CD4-positive, alpha-beta T cell treated with Interferon gamma for 1 hour (primary cell): ENCODE data around the gene OTOG.

Experiments
- DNase-seq: peaks from one replicate; pipeline ENCODE4 v3.0.0-alpha.2; 2020

The OTOG gene

DNA sequence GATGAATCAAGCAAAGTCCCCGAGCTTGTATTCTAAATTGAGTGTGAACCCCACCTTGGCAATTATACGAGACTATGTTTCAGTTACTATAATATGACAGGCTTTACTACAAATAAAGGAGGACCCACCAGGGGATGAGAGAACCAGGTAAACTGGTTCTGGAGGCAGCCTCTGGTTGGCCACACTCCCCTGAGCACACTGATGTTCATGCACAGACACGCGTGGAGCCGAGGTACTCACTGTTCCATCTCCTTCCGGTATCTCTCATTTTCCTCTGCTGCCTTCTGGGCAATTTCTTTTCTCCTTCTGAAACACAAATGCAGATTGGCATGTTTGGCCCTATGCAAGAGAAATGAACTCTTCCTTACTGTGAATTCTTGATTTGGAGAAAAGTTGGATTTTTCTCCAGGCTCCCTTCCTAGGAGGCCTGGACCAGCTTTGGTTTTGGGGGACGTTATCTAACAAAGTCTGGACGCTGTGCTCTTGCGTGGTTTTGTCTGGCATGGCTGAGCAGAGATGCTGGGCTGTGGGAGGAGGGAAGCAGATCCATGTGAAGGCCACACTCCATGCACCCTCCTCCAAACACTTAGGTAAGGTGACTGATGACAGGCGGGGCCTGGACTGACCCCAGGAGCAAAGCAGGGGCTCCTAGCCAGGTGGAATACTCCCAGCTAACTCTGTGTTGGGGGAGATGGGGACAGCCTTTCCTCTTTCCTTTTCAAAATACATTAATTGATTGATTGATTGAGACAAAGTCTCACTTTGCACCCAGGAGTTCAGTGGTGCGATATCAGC is 25.8 kb upstream of the OTOG start:
- DNase-seq = no peak

DNA sequence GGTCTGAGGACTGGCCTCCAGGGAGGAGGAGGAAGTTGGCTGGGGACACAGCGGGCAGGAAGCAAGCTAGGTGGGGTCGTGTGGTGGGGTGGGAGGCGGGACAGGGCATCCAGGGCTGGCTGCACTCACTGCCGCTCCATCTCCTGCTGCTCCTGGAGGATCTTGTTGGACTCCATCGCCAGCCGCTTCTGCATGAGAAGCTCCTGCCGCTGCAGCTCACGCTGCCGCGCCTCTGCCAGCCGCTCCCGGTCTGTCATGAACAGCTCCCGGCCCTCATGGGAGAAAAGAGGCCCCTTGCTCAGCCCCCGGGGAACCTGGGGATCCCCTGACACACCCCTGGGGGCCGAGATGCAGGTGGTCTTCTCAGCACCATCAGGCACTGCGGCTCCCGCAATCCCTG is 24.4 kb upstream of the OTOG start:
- DNase-seq = no peak

DNA sequence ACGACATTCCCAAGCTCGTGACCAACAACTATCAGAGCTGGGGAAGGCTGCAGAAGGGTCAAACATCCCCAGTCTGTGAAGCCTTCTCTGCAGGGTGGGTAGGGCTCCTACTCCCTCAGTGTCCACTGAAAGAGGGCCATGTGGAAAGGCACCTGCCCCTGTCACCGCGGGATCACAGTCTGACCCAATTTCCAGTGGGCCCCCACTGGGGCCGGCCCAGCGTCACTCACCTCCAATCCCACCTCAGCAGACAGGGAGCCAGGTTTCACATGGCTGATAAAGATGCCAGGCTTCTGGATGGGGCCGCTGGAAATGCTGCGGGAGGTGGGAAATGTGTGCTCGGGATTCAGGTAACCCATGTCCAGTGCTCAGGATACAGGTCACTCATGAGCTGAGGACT is 22.8 kb upstream of the OTOG start:
- DNase-seq = no peak

DNA sequence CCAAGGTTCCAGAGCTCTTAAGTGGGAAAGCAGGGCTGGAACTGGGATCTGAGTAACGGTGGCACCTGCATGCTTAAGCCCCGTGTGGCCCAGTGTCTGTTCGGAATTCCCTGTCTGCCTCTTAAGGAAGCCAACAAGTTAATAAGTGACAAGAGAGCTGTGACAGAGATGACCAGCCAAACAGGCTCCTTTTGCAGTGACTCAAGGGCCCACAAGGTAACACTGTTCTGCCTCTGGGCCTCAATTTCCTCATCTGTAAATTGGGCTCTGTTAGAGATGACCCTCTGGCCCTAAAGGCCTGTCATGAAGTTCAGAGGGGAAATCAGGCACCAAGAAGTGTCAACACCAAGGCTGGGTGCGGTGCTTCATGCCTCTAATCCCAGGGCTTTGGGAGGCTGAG is 21.5 kb upstream of the OTOG start:
- DNase-seq = no peak

DNA sequence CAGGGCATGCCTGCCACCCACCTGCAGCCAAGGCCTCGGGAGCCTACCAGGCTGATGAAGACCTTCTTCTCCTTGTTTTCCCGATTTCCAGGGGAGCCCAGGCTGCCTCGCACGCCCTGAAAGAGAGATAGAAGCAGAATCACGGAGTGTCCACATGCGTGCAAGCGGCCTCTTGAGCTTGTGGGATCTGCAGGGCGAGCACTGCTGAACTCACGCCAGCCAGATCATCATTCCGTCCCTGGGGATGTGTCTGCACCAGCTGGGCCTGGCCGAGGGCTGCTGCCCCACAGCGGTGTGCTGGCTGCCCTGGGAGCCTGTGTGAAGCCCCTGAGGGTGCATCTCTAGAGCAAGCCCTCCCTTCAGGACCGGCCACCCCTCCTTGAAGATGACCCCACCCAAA is 20.7 kb upstream of the OTOG start:
- no peak for DNase-seq

DNA sequence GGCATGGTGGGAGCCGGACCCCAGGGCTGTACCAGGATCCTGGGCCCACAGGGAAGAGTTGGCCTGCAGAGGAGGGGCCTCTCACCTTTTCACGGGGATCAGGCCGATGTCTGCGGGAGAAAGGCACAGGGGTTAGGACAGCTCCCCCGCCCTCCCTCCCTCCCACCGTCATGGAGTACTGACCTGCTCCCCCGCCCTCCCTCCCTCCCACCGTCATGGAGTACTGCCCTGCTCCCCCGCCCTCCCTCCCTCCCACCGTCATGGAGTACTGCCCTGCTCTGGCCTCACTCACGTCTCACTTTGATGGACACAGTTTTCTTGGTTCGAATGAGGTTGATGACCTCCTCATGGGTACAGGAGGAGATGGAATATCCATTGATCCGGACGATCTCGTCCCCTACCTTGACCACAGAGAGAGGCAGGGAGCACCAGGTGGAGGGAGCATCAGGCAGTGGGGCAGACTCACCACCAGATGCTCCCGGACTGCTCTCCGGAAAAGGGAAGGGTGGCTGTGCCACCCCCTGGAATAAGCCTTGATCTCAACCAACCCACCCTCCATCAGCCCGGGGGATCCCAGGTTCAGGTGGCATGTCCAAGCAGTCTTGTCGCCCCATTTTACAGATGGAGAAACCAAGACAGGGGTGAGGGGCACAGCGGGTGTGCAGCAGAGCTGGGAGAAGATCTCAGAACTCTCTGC is 20.0 kb upstream of the OTOG start:
- no peak for DNase-seq

DNA sequence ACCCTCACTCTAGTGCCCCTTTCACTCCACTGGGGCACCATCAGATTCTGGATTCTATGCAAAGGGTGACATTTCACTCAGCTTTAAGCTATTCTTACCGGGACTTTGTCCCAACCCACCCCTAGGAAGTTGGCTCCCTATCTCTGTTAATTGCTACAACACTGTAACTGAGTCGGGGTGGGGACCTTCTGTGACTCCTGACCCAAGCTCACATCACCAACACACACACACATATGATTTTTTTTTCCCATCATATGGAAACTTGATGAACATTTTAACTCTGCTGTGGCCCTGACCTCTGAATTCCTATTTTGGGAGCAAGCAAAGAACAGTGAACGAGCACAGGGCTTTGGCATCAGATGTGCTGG is 19.4 kb upstream of the OTOG start:
- no peak for DNase-seq

DNA sequence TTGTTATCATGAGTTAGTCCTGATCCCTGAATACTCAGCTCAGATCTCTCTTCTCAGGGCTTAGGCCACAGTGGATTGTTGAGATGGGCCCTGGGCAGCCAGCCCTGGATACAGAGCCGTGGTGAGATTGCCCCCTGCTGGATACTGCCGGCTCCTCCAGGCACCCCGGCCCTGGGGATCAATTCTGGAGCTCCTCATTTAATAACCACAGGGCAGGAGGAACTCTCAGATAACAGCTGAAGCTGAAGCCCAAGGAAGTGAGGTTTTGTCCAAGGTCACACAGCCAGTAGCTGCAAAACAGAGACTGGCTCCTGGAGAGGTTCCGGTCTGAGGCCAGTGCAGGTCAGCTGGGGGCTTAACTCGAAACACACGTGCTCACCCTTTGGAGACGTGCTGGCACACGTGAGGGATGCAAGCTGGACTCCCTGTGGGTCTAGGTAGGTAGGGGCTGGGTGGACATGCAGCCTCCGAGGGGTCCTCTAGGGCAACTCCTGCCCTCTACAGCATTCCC is 18.8 kb upstream of the OTOG start:
- DNase-seq = peak; percentile 13

DNA sequence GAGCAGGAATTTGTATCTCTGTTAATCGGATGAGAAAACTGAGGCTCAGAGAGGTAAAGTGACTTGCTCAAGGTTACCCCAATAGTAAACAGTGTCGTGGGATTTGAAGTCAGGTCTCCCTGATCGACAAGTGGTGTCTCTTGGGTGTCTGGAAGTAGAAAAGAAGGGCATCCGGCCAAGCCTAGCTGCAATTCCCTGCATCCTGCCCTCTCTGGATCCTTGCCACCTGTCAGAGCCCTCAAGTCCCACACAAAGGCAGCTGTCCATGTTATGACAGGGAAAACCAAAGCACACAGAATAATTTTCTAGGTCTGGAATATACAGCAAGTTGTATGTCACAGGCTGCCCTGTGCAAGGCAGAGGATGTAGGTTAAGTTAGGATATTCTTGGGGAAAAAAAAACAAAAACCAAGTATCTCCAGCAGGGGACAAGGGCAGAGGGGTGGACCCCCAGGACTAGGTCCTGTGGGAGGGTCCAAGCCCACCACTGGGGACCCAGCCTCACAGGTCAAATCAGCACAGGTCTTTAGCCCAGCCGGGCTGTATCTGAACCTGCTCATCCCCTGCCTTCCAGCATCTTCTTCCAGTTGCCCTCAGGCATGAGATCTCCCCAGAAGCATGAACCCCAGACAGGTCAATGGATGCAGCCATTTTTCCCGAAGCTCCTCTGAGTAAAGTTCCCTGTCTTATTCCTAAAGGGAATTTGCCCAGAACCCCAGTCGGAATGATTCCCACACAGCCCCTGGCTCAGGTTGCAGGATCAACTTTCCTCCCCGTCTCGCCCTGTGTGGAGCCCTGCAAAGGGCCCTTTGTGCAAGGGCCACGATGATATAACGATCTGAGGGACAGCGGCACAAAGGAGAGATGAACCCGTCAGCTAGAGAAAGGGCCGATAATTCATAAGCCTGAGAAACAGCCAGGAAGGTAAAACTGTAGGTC is 17.9 kb upstream of the OTOG start:
- DNase-seq = no peak

DNA sequence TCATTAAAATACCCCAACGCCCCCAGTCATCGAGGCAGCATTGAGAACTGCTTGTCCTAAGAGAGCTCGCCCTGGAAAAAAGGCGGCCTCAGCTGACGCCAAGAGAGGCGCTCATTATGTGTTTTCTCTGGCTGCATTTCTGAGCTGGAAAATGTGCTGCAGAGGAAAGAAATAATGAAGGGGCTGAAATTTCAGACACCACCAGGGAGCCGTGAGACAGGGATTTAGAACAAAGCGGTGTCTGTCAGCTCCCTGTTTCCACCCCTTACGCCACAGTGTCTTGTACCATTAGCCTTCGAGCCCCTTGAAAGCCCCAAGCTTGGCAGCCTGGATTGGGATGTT is 17.2 kb upstream of the OTOG start:
- no peak for DNase-seq

DNA sequence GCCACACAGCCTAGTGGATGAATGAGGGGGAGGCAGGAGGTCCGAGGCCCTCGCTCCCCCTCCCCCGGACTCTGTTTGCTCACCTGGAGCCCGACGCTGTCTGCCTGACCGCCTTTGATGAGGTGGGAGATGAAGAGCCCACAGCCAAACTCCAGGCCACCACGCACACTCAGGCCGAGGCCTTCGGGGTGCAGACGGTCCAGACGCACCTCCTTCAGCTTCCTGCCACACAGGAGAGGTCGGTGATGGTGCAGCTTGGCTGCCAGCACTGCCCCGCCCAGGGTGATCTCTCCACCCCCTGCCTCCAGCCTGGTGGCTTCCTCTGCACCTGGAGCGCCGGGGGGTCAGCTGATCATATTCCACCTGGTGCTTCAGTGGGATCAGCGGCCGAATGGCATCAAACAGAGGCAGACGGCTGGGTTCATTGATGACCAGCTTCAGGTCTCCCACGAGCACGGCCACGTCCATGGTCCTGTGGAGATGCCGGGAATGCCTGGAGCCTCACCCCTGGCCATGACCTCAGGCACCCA is 15.9 kb upstream of the OTOG start:
- no peak for DNase-seq

DNA sequence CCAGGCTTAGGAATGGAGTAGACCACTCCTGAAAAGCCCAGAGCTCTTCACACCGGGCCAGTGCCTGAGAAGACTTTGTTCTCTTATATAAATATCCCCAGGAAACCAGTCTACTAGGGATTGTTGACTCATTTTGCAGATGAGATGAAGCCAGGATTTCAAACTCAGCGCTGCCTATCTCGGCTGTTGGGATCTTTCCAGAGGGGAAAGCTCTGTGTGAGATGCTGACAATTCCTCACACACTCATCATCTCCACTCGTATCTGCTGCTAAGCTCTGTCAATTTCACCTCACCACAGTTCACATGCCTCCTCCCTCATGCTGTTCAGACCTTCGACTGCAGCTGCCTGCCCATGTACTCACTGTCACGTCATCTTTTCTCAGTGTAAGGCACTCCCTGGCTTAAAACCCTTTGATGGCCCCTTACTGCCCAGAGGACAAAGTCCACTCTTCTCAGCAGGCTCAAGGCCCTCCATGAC is 15.4 kb upstream of the OTOG start:
- DNase-seq = no peak

DNA sequence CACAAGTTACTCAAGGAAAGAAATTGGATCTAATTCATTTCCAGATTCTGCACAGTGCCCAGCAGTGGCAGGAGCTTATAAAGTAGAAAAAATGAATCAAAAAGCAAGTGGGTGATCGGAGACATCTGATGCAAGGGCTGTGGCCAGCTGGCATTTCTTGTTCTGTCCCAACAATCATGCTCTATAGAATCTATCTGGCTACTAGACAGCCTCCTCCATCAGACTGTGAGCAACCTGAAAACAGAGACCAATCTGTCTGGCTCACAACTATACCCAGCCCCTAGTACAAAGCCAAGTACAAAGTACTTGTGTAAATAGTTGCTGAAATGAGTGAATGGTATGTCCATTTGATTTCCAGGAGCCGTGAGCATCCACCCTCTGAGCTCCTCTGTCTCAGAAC is 14.3 kb upstream of the OTOG start:
- no peak for DNase-seq

DNA sequence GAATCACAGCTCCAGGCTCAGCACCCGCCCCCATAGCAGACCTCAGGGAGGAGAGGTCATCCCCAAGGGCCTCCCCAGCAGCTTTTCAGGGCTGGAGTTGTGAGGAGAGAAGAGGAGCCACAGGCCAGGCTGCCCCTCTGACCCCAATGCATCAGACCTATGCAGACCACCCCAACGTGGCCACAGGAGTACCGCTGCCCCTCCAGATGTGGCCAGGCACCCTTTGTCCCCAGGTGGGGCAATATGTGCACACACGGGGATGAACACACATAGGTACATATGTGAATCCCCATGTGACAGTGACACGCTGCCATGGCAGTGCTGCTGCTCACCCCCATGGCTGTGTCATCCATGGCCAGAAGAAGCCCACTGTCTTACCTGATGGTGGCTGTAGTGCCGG is 13.7 kb upstream of the OTOG start:
- no peak for DNase-seq

DNA sequence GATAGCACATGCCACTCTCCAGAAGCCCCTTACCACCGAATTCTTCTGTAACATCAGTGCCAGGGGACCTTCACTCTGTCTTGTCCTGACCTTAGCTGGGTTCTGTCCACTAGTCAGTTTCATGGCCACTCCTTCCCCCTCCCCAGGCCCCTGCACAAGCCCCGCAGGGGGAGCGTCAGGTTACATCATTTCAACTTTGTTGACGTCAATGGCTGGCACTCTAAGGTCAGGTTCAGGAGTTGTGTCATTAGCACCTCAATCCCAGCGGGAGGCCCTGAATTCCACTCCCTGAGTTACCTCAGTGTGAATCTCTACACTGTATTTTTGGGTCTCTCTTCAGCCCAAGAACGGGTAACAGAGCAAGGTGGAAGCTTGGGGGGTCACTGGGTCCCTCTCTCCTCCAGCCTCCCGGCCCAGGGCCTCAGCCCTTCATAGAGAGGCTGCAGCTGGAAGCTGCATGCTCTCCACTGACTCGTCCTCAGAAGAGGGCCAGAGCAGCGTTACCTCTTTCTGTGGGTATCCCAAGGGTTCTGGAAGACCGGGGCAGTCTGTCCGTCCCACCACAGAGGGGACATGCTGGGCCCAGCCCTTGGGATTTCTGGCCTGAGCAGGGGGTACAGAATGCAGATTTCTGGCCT is 13.2 kb upstream of the OTOG start:
- DNase-seq = no peak

DNA sequence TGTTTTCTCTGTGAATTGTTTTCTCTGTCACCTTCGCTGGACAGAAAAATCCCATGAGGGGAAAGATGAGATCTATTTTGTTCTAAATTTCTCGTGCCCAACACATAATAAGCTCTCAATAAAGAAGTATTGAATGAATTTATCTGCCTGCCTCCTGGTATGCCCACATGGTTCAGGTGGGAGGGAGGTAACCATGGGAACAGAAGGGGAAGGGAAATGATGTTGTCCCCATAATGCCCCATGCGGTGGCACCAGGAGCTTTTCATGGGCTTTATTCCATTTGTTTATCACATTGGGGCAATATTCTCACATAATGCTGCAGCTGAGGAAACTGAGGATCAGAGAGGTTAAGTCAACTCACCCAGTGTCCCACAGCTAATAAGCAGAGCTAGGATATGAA is 11.6 kb upstream of the OTOG start:
- no peak for DNase-seq

DNA sequence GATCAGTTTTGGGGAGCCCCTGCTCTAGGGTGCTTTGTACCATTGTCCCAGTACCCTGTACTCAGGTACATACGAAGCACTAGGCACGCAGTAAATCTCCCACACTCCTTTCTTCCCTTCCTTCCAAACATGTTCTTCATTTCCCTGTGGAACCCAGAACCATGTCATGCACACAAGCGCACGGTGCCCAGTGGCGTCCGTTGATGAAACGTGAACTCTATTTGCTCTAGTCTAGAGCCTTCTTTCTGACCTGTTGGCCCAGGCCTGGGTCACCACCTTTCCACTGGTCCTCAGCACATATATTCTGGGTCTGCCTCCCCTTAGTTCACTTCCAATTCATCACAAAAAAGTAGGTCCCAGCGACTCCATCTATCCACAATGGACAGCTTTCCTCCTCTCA is 9.8 kb upstream of the OTOG start:
- DNase-seq = no peak

DNA sequence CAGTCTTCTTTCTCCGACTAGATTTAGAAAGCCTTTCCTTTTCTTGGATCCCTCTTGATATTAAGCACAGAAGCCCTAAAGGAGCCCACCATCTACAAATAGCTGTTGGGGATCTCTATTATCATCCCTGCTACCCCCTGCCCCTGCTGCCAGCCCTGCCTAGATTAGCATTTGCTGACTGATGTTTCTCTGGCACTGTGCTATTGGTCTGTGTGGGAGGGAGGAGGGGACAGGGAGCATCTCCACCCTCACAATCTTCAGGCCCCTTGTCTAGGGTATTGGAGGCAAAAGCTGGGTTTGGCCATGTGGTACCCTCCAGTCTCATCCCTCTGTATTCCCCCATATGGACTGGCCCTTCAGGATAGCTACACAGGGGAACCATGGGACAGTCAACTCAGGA is 9.0 kb upstream of the OTOG start:
- DNase-seq = no peak

DNA sequence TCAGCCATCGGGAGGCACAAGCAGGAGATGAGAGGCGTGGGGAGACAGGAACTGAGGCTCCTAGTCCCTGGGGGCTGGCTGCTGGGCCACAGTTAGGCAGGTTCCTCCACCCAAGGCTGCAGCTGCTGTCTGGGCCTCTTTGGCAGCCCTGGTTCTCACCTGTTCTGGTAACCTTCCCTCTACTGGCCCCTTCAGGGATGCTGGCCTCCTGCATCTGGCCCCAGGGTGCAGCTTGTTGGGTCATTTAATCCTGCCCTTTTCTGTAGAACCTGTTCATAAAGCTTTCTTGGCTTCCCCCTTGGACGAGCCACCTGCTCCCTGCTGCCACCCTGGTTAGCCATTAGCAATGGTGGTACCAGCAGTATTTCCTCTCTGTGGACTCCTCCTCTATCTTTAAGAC is 8.3 kb upstream of the OTOG start:
- DNase-seq = no peak

DNA sequence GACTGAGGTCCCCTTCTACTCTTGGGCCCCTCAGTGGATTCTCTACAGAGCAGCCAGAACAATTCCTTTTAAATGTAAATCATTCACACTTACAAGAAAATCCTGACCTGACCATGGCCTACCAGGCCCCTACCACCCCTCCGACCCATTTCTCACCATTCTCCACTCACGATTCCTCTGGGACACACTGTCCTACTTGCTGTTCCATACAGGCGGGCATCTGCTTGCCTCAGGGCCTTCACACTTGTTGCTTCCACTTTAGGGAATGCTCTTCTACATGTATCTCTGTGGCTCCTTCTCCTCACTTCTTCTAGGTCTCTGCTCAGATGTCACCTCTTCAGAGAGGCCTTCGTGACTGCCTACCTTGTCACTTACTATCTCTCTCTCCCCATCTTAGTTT is 6.3 kb upstream of the OTOG start:
- no peak for DNase-seq

DNA sequence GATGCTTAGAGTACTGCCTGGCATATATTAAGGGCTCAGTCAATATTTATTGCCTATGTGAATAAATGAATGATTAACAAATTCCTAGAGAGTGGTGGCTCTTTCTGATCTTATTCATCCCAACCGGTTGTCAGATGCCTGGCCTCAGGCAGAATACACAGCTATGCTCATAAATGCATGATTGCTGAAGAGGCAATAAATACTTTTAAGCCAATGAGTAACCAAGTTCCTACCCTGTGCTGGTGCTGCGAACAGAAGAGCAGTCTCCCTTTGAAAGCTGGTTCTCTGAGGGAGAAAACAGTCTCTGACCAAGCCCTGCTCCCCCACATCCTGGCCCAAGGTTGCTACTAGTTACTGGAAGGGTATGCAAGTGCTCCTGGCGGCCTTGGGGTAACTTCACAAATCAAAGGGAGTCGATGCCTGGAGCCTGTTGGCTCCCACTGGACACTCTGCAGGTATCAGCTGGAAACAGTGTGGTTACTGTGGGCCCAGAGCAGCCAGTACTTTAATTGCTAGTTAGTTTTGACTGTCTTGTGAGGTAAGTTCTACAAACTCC is 5.7 kb upstream of the OTOG start:
- no peak for DNase-seq

DNA sequence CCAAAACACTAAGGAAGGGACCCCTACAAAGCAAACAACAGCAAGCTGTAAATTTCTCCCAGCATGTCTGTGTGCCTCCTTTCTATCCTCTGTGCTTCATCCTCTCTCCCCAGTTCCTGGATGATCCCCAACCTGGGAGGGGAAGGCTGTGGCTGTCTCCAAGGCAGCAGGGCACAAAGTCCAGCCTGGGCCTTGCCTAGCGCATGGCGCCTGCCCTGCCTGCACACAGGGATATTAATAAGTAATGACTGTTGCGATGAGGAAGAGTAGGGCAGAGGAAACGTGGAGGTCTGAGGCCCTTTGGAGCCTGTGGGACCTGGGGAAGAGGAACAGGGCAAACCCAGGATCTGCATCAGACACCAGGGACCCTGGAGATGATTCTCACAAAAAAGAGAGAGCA is 4.8 kb upstream of the OTOG start:
- DNase-seq = no peak
